Parathyroid adenoma (tissue), 2 donors: ENCODE results near the gene YIPF2.

ENCODE experiments used
- H2AFZ ChIP-seq: fragments of 300-600 bp; sonication (generic); one replicate; pipeline ENCODE4 v1.7.0; 2017; ENCODE audit warnings: antibody characterized with exemption, mild to moderate bottlenecking
- H3K27ac ChIP-seq: fragments of 300-600 bp; sonication (generic); one replicate; pipeline ENCODE4 v1.7.0; 2017
- H3K27me3 ChIP-seq: fragments of 300-600 bp; sonication (generic); one replicate; pipeline ENCODE4 v1.7.0; 2017; ENCODE audit warnings: low read length; ENCODE audit not compliant: control insufficient read depth, insufficient read depth
- H3K36me3 ChIP-seq: fragments of 300-600 bp; sonication (generic); one replicate; pipeline ENCODE4 v1.7.0; 2017; ENCODE audit warnings: low read length; ENCODE audit not compliant: control insufficient read depth, insufficient read depth
- H3K4me1 ChIP-seq: fragments of 300-600 bp; sonication (generic); one replicate; pipeline ENCODE4 v1.7.0; 2017; ENCODE audit warnings: control low read depth
- H3K4me2 ChIP-seq: fragments of 300-600 bp; sonication (generic); one replicate; pipeline ENCODE4 v1.7.0; 2017; ENCODE audit warnings: low read length
- H3K4me3 ChIP-seq: fragments of 300-600 bp; sonication (generic); one replicate; pipeline ENCODE4 v1.7.0; 2017; ENCODE audit warnings: low read depth, low read length
- H3K79me2 ChIP-seq: fragments of 300-600 bp; sonication (generic); one replicate; pipeline ENCODE4 v1.7.0; 2017; ENCODE audit warnings: control low read depth
- H3K9ac ChIP-seq: fragments of 300-600 bp; sonication (generic); one replicate; pipeline ENCODE4 v1.7.0; 2017; ENCODE audit warnings: mild to moderate bottlenecking
- H3K9me3 ChIP-seq: fragments of 300-600 bp; sonication (generic); one replicate; pipeline ENCODE4 v1.7.0; 2017; ENCODE audit warnings: low read length; ENCODE audit not compliant: control insufficient read depth
- TF ChIP-seq, protein P1 (sequence below): fragments of 300-600 bp; sonication (generic); IDR thresholded peaks from one replicate; pipeline ENCODE4 v1.7.0; 2017; ENCODE audit warnings: antibody characterized with exemption, mild to moderate bottlenecking
- donor health status: primary hyperparathyroidism.

The YIPF2 gene

GRCh38 chr19:10889880-10890279 lies 38.6 kb downstream of the YIPF2 start:
- TF ChIP-seq, protein P1, sequence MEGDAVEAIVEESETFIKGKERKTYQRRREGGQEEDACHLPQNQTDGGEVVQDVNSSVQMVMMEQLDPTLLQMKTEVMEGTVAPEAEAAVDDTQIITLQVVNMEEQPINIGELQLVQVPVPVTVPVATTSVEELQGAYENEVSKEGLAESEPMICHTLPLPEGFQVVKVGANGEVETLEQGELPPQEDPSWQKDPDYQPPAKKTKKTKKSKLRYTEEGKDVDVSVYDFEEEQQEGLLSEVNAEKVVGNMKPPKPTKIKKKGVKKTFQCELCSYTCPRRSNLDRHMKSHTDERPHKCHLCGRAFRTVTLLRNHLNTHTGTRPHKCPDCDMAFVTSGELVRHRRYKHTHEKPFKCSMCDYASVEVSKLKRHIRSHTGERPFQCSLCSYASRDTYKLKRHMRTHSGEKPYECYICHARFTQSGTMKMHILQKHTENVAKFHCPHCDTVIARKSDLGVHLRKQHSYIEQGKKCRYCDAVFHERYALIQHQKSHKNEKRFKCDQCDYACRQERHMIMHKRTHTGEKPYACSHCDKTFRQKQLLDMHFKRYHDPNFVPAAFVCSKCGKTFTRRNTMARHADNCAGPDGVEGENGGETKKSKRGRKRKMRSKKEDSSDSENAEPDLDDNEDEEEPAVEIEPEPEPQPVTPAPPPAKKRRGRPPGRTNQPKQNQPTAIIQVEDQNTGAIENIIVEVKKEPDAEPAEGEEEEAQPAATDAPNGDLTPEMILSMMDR, result no peak
- H3K9ac ChIP-seq, result no peak overlapping the region
- no peak overlapping the region for H3K4me3 ChIP-seq
- no peak overlapping the region for H2AFZ ChIP-seq
- no peaks in the 10 kb centered on the region for H3K9me3 ChIP-seq
- H3K36me3 ChIP-seq, result no peaks in the 10 kb centered on the region
- no peak overlapping the region for H3K27ac ChIP-seq
- peaks cover 49% of the 10 kb centered on the region for H3K79me2 ChIP-seq
- no peaks in the 10 kb centered on the region for H3K27me3 ChIP-seq
- no peaks in the 10 kb centered on the region for H3K4me1 ChIP-seq
- no peak overlapping the region for H3K4me2 ChIP-seq

- peaks cover 52% of the 10 kb centered on the region for H3K79me2 ChIP-seq
- H3K27me3 ChIP-seq, result no peaks in the 10 kb centered on the region
- H3K9ac ChIP-seq, result no peak overlapping the region
- no peaks in the 10 kb centered on the region for H3K4me1 ChIP-seq
- TF ChIP-seq, protein P1, result no peak
- H3K9me3 ChIP-seq, result no peaks in the 10 kb centered on the region
- H3K27ac ChIP-seq, result no peak overlapping the region
- no peak overlapping the region for H3K4me3 ChIP-seq
- no peak overlapping the region for H3K4me2 ChIP-seq
- no peaks in the 10 kb centered on the region for H3K36me3 ChIP-seq
- no peak overlapping the region for H2AFZ ChIP-seq
Measured at GRCh38 chr19:10888421-10888866, 40.0 kb downstream of the YIPF2 start.

- no peaks in the 10 kb centered on the region for H3K4me1 ChIP-seq
- no peaks in the 10 kb centered on the region for H3K27me3 ChIP-seq
- no peak overlapping the region for H3K27ac ChIP-seq
- TF ChIP-seq, protein P1, result no peak
- no peak overlapping the region for H3K9ac ChIP-seq
- no peaks in the 10 kb centered on the region for H3K9me3 ChIP-seq
- H3K79me2 ChIP-seq, result peaks cover 56% of the 10 kb centered on the region
- no peak overlapping the region for H3K4me2 ChIP-seq
- no peak overlapping the region for H3K4me3 ChIP-seq
- no peaks in the 10 kb centered on the region for H3K36me3 ChIP-seq
- H2AFZ ChIP-seq, result no peak overlapping the region
Measured at GRCh38 chr19:10887616-10888367, 40.6 kb downstream of the YIPF2 start.

DNA sequence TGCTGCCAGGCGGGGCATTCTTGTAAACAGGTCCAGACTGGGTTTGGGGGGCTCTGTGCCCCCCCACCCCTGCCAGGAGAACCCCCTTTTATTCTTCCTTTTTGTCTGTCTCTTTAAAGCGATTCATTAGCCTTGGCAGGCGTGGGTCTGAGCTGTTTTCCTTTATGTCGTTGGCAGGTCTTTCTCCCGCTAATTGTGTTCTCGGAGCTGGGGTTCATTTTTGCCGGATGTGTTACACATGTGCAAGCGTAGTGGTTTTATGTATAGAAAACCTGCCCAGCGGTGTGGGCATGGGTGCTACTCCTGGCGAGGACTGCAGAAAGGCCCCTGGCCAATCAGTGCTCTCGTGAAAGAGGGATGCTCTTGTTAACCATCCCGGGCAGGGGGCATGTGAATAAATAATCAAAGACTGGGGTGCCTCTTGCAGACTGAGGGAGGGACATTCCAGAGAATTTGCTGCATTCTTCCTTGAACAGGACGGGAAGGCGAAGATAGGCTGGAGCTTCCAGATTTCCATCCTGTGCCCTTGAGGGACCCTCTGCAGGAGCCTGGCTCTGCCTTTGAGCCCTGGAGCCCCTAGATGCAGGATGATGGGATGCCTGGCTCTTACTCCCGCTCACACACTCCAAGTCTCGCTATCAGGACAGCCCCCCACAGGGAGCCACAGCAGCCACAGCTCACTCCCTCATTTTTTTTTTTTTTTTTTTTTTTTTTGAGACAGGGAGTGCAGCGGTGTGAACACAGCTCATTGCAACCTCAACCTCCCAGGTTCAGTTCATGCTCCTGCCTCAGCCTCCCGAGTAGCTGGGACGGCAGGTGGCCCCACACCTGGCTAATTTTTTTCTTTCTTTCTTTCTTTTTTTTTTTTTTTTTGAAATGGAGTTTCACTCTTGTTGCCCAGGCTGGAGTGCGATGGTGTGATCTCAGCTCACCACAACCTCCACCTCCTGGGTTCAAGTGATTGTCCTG lies 43.0 kb downstream of the YIPF2 start:
- TF ChIP-seq, protein P1, result no peak
- peaks cover 2% of the 10 kb centered on the region for H3K4me1 ChIP-seq
- no peak overlapping the region for H3K9ac ChIP-seq
- H2AFZ ChIP-seq, result no peak overlapping the region
- H3K27ac ChIP-seq, result no peak overlapping the region
- peaks cover 61% of the 10 kb centered on the region for H3K79me2 ChIP-seq
- no peaks in the 10 kb centered on the region for H3K27me3 ChIP-seq
- no peak overlapping the region for H3K4me2 ChIP-seq
- H3K36me3 ChIP-seq, result no peaks in the 10 kb centered on the region
- H3K9me3 ChIP-seq, result no peaks in the 10 kb centered on the region
- no peak overlapping the region for H3K4me3 ChIP-seq
